DOHH2 (cell line): Measurements from ENCODE around the gene TFAP2B.
A peak's percentile ranks its signal among the peaks of the same experiment; 100 is the strongest.

Experiments used
- H3F3A ChIP-seq: fragments of 200-600 bp; sonication (generic), shearing (Covaris generic); 2 replicates; pipeline ENCODE4 v1.6.0; 2016; ENCODE audit warnings: antibody characterized with exemption, mild to moderate bottlenecking; ENCODE audit not compliant: control insufficient read depth, insufficient read depth
- H3K27ac ChIP-seq: fragments of 200-600 bp; sonication (generic); 2 replicates; pipeline ENCODE4 v1.5.1; 2014; ENCODE audit warnings: low read depth, mild to moderate bottlenecking, low read length, moderate library complexity
- H3K27me3 ChIP-seq: fragments of 200-600 bp; sonication (generic); 2 replicates; pipeline ENCODE4 v1.6.1; 2014; ENCODE audit warnings: mild to moderate bottlenecking, low read length, mixed read lengths; ENCODE audit not compliant: control insufficient read depth
- H3K36me3 ChIP-seq: fragments of 200-600 bp; sonication (generic); 2 replicates; pipeline ENCODE4 v1.6.1; 2014; ENCODE audit warnings: mild to moderate bottlenecking, low read length, moderate library complexity, mixed read lengths; ENCODE audit not compliant: control insufficient read depth
- H3K4me1 ChIP-seq: fragments of 200-600 bp; sonication (generic); 2 replicates; pipeline ENCODE4 v1.6.1; 2014; ENCODE audit warnings: mild to moderate bottlenecking, low read length, mixed read lengths; ENCODE audit not compliant: control insufficient read depth
- H3K4me2 ChIP-seq: fragments of 200-600 bp; sonication (generic); 2 replicates; pipeline ENCODE4 v1.6.0; 2014; ENCODE audit warnings: mild to moderate bottlenecking, low read length, moderate library complexity
- H3K4me3 ChIP-seq: fragments of 200-600 bp; sonication (generic); 2 replicates; pipeline ENCODE4 v1.5.1; 2014; ENCODE audit warnings: mild to moderate bottlenecking, low read length, mixed read lengths
- H3K79me2 ChIP-seq: fragments of 200-600 bp; sonication (generic); 2 replicates; pipeline ENCODE4 v1.6.1; 2014; ENCODE audit warnings: mild to moderate bottlenecking, low read length, mixed read lengths; ENCODE audit not compliant: control insufficient read depth
- H3K9me2 ChIP-seq: fragments of 200-600 bp; sonication (generic); replicated peaks from 2 replicates; pipeline ENCODE4 v1.6.1; 2014; ENCODE audit warnings: mild to moderate bottlenecking, low read length, mixed read lengths; ENCODE audit not compliant: control insufficient read depth
- H3K9me3 ChIP-seq: fragments of 200-600 bp; sonication (generic); 2 replicates; pipeline ENCODE4 v1.6.1; 2014; ENCODE audit warnings: antibody characterized with exemption, low read length, mixed read lengths; ENCODE audit not compliant: control insufficient read depth, insufficient read depth
- H4K20me1 ChIP-seq: fragments of 200-600 bp; sonication (generic); 2 replicates; pipeline ENCODE4 v1.6.0; 2014; ENCODE audit warnings: low read depth, mild to moderate bottlenecking, antibody characterized with exemption, low read length, moderate library complexity; ENCODE audit not compliant: control insufficient read depth, insufficient read depth
- CTCF ChIP-seq: fragments of 200-600 bp; sonication (generic); IDR thresholded peaks from one replicate; pipeline ENCODE4 v1.5.1; 2014; ENCODE audit warnings: antibody characterized with exemption, mild to moderate bottlenecking, low read depth, low read length; ENCODE audit not compliant: poor library complexity, severe bottlenecking
- EZH2phosphoT487 ChIP-seq: fragments of 200-600 bp; sonication (generic); IDR thresholded peaks from 2 replicates; pipeline ENCODE4 v1.6.1; 2017; ENCODE audit warnings: borderline replicate concordance, mild to moderate bottlenecking, antibody characterized with exemption, low read length, moderate library complexity, mixed read lengths

TFAP2B gene

GRCh38 chr6:50785921-50786320 is 32.8 kb upstream of the TFAP2B start:
- no peaks in the 10 kb centered on the region for H3K27me3 ChIP-seq
- no peaks in the 10 kb centered on the region for H3K9me3 ChIP-seq
- no peak overlapping the region for H3K4me2 ChIP-seq
- no peaks in the 10 kb centered on the region for H3K9me2 ChIP-seq
- no peaks in the 10 kb centered on the region for H3K79me2 ChIP-seq
- no peaks in the 10 kb centered on the region for H3K4me1 ChIP-seq
- no peaks in the 10 kb centered on the region for H3F3A ChIP-seq
- no peaks in the 10 kb centered on the region for H4K20me1 ChIP-seq
- no peak overlapping the region for H3K4me3 ChIP-seq
- H3K27ac ChIP-seq = no peak overlapping the region
- TF ChIP-seq CTCF (no peak), EZH2phosphoT487 (no peak)
- H3K36me3 ChIP-seq = no peaks in the 10 kb centered on the region

GRCh38 chr6:50791900-50792508 is 26.7 kb upstream of the TFAP2B start:
- Histone ChIP-seq H3K27me3 (no peaks in the 10 kb centered on the region), H3F3A (no peaks in the 10 kb centered on the region), H3K9me3 (no peaks in the 10 kb centered on the region), H3K36me3 (no peaks in the 10 kb centered on the region), H3K27ac (no peak overlapping the region), H3K4me2 (no peak overlapping the region), H3K4me1 (peaks cover 4% of the 10 kb centered on the region), H3K9me2 (no peaks in the 10 kb centered on the region), H3K4me3 (no peak overlapping the region), H4K20me1 (no peaks in the 10 kb centered on the region), H3K79me2 (no peaks in the 10 kb centered on the region)
- TF ChIP-seq EZH2phosphoT487 (no peak), CTCF (peak; percentile 79)

GRCh38 chr6:50792771-50793170 is 25.9 kb upstream of the TFAP2B start:
- Histone ChIP-seq H3K36me3 (no peaks in the 10 kb centered on the region), H3K27me3 (no peaks in the 10 kb centered on the region), H3K27ac (no peak overlapping the region), H3K9me3 (no peaks in the 10 kb centered on the region), H3K9me2 (no peaks in the 10 kb centered on the region), H3K4me1 (peaks cover 4% of the 10 kb centered on the region), H3K4me2 (no peak overlapping the region), H3K4me3 (no peak overlapping the region), H3F3A (no peaks in the 10 kb centered on the region), H3K79me2 (no peaks in the 10 kb centered on the region), H4K20me1 (no peaks in the 10 kb centered on the region)
- TF ChIP-seq EZH2phosphoT487 (no peak), CTCF (no peak)
